Endothelial cell of umbilical vein (primary cell): Measurements from ENCODE around the gene MORN5. TPM values are rescaled to one million over a fixed set of nuclear protein-coding genes. Genes with fewer than 3 reads are reported as not detected.

Experiments
- BruUV-seq: library from RNA; stranded (reverse); fragments of 400-500 nt; replicated peaks from 2 replicates; lab custom pipeline; 2021; lab: Mats Ljungman, UMichigan
- CTCF ChIA-PET: fragments of 300-600, 350-600 bp; sonication (Branson Sonifier 250); formaldehyde crosslinking; loops from one replicate; lab custom pipeline; 2021; ENCODE audit warnings: antibody characterized with exemption, inconsistent platforms; lab: Charles Lee
- POLR2A ChIA-PET: fragments of 300-600, 350-600 bp; sonication (Branson Sonifier 250); formaldehyde crosslinking; loops from one replicate; lab custom pipeline; 2021; ENCODE audit warnings: antibody characterized with exemption, inconsistent platforms; lab: Charles Lee
- DNase-seq: peaks from one replicate; pipeline ENCODE4 v3.0.0-alpha.2; 2011; ENCODE audit warnings: low read depth, low spot score
- FAIRE-seq: peaks from 2 replicates; lab custom pipeline; 2011; peaks lifted over from hg19 to GRCh38; lab: Jason Lieb, UNC
- H2AFZ ChIP-seq: 2 replicates; pipeline ENCODE4 v1.6.0; 2012; ENCODE audit warnings: low read depth, low read length, control low read depth, inconsistent platforms
- H3K27ac ChIP-seq: 2 replicates; pipeline ENCODE4 v1.5.1; 2011; ENCODE audit warnings: low read depth, mild to moderate bottlenecking, control low read depth, low read length, moderate library complexity; ENCODE audit not compliant: insufficient read depth
- H3K27me3 ChIP-seq, 2 experiments: 2 replicates each; pipeline versions ENCODE4 v1.6.0 to v1.6.1; 2011; ENCODE audit warnings: low read length in 2 of 2, mixed read lengths in 1 of 2; ENCODE audit not compliant: control insufficient read depth in 2 of 2, insufficient read depth in 2 of 2
- H3K36me3 ChIP-seq, 2 experiments: 2 replicates in 1 of 2; 3 replicates in 1 of 2; pipeline ENCODE4 v1.5.1; 2011; ENCODE audit warnings: low read length in 2 of 2, mild to moderate bottlenecking in 1 of 2, moderate library complexity in 1 of 2; ENCODE audit not compliant: control insufficient read depth in 2 of 2, insufficient read depth in 2 of 2; ENCODE audit errors: extremely low read depth in 1 of 2
- H3K4me1 ChIP-seq: 3 replicates; pipeline ENCODE4 v1.5.1; 2011; ENCODE audit warnings: mild to moderate bottlenecking, low read length; ENCODE audit not compliant: control insufficient read depth, insufficient read depth; ENCODE audit errors: extremely low read depth
- H3K4me2 ChIP-seq: 2 replicates; pipeline ENCODE4 v1.6.1; 2011; ENCODE audit warnings: low read length, control low read depth, mixed read lengths; ENCODE audit not compliant: insufficient read depth
- H3K4me3 ChIP-seq, 3 experiments: fragments of 200-600 bp in 1 of 3; sonication (generic), shearing (Covaris generic) in 1 of 3; replicated peaks in 1 of 3; 2 replicates each; pipeline ENCODE4 v1.5.1; 2011 to 2016; ENCODE audit warnings: control low read depth in 3 of 3, low read length in 3 of 3, mild to moderate bottlenecking in 2 of 3, inconsistent platforms in 1 of 3, low read depth in 1 of 3, moderate library complexity in 1 of 3; ENCODE audit not compliant: insufficient read depth in 1 of 3
- H3K79me2 ChIP-seq: 2 replicates; pipeline ENCODE4 v1.6.0; 2012; ENCODE audit warnings: low read length, inconsistent platforms; ENCODE audit not compliant: control insufficient read depth, insufficient read depth
- H3K9ac ChIP-seq: replicated peaks from 2 replicates; pipeline ENCODE3; 2011; ENCODE audit warnings: low read length, control low read depth; ENCODE audit not compliant: insufficient read depth; ENCODE audit errors: extremely low read depth
- H3K9me1 ChIP-seq: replicated peaks from 3 replicates; pipeline ENCODE4 v1.6.0; 2011; ENCODE audit warnings: mild to moderate bottlenecking, low read length; ENCODE audit not compliant: control insufficient read depth, insufficient read depth; ENCODE audit errors: extremely low read depth
- H3K9me3 ChIP-seq: replicated peaks from 2 replicates; pipeline ENCODE4 v1.5.1; 2012; ENCODE audit warnings: low read length, inconsistent platforms; ENCODE audit not compliant: control insufficient read depth, insufficient read depth
- H4K20me1 ChIP-seq: replicated peaks from 2 replicates; pipeline ENCODE3; 2011; ENCODE audit warnings: mild to moderate bottlenecking, low read length; ENCODE audit not compliant: control insufficient read depth, insufficient read depth; ENCODE audit errors: extremely low read depth
- EZH2 ChIP-seq: IDR thresholded peaks from 2 replicates; pipeline ENCODE4 v1.6.1; 2012; ENCODE audit warnings: borderline replicate concordance, low read depth, mild to moderate bottlenecking, moderate library complexity, low read length, inconsistent platforms; ENCODE audit not compliant: severe bottlenecking
- FOS ChIP-seq: IDR thresholded peaks from 2 replicates; pipeline ENCODE4 v1.6.1; 2011; ENCODE audit warnings: mild to moderate bottlenecking, low read length, moderate library complexity, borderline replicate concordance; ENCODE audit not compliant: insufficient read depth
- GATA2 ChIP-seq: IDR thresholded peaks from 2 replicates; pipeline ENCODE4 v1.7.0; 2011; ENCODE audit warnings: low read depth, mild to moderate bottlenecking, moderate library complexity, mixed read lengths, low read length; ENCODE audit not compliant: insufficient read length, insufficient read depth
- MYC ChIP-seq: IDR thresholded peaks from one replicate; pipeline ENCODE4 v1.6.1; 2011; ENCODE audit warnings: mild to moderate bottlenecking, low read depth, low read length
- POLR2A ChIP-seq: IDR thresholded peaks from 2 replicates; pipeline ENCODE4 v1.6.1; 2012; ENCODE audit warnings: low read depth, mild to moderate bottlenecking, control low read depth, low read length
- POLR2AphosphoS5 ChIP-seq: IDR thresholded peaks from 2 replicates; pipeline ENCODE4 v1.6.1; 2012; ENCODE audit warnings: low read depth, mild to moderate bottlenecking, control low read depth, low read length, moderate library complexity; ENCODE audit not compliant: insufficient read depth
- dilution Hi-C: fragments of 300-500 bp; cut with MboI; formaldehyde crosslinking; loops from one replicate; pipeline ENCODE4 v1.15.0; 2019; ENCODE audit warnings: low sequenced_read_pairs; ENCODE audit not compliant: extremely low pct_ligation_motif_present
- intact Hi-C: fragments of 100-400 bp; cut with micrococcal nuclease; formaldehyde crosslinking; loops from one replicate; pipeline ENCODE4 v1.10.0; 2022
- polyA plus RNA-seq, 4 experiments: library from polyadenylated mRNA; depleted of rRNA in 3 of 4; stranded (reverse) in 3 of 4; unstranded in 1 of 4; fragments of >200 nt; gene quantifications; 2 replicates each; pipeline versions ENCODE4 v1.2.1 to v1.2.3, GENCODE V29; 2011 to 2012; ENCODE audit warnings: missing spikeins in 1 of 4
- total RNA-seq: library from RNA; stranded (reverse); gene quantifications from 2 replicates; pipeline ENCODE4 v1.2.3, GENCODE V29; 2021
- TF ChIP-seq, protein P1 (sequence below): IDR thresholded peaks from 2 replicates; pipeline ENCODE4 v1.6.1; 2011; ENCODE audit not compliant: insufficient read depth, insufficient read length

Gene MORN5
- total and polyA plus RNA-seq, 2 donors (not counting 3 experiments of a cell fraction or from before 2014, with no cell fraction given) = not detected

DNA sequence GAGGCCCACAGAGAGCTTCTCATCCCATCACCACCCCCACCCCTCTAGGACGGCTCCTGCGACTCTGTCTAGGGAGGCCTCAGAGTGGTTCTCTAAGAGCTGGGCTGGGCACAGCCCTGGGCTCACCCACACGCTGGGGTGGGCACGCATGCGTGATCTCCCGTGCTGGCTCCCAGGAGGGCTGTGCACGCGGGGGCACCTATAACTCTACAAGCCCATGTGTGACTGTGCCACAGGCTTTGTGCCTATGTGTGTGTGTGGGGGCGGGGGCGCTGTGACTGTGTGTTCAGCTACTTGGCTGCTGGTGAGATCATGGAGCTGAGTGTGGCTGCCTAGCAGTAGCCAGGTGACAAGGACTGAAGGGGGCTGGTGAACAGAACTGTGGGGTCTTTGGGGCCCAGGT is 32.3 kb upstream of the MORN5 start:
- H4K20me1 ChIP-seq = no peaks in the 10 kb centered on the region
- H3K4me3 ChIP-seq = no peak overlapping the region
- no peak overlapping the region for H3K27ac ChIP-seq
- TF ChIP-seq FOS = no peak
- no peak for TF ChIP-seq MYC
- TF ChIP-seq POLR2A = no peak
- TF ChIP-seq POLR2AphosphoS5 = no peak
- no peak for TF ChIP-seq GATA2
- TF ChIP-seq EZH2 = no peak
- TF ChIP-seq, protein P1, sequence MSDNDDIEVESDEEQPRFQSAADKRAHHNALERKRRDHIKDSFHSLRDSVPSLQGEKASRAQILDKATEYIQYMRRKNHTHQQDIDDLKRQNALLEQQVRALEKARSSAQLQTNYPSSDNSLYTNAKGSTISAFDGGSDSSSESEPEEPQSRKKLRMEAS = no peak
- H3K27me3 ChIP-seq = no peaks in the 10 kb centered on the region
- peaks cover 20% of the 10 kb centered on the region for H3K4me1 ChIP-seq
- POLR2A ChIA-PET = no interaction called here
- dilution Hi-C loops (no loop called here), intact Hi-C loops (no loop called here)
- CTCF ChIA-PET = interaction anchor here (0.6 to 14.3 kb wide), 12 partner anchors 16 to 684 kb away, joined by 3 to 576 read pairs (median 4); no protein-coding TSS in a partner anchor
- no peaks in the 10 kb centered on the region for H3K36me3 ChIP-seq
- DNase-seq (no peak), FAIRE-seq (no peak)
- no peak overlapping the region for H3K9ac ChIP-seq
- no peak overlapping the region for H2AFZ ChIP-seq
- no TSS peak for BruUV-seq
- no peaks in the 10 kb centered on the region for H3K79me2 ChIP-seq
- no peaks in the 10 kb centered on the region for H3K9me3 ChIP-seq
- no peak overlapping the region for H3K4me2 ChIP-seq
- no peaks in the 10 kb centered on the region for H3K9me1 ChIP-seq
